Chondrocyte (in vitro differentiated cells): ENCODE results near the gene RAD51B. TPM values are rescaled to one million over a fixed set of nuclear protein-coding genes. Genes with fewer than 3 reads are reported as not detected.
A peak's percentile ranks its signal among the peaks of the same experiment; 100 is the strongest.

ENCODE experiments used
- DNase-seq: peaks from one replicate; pipeline ENCODE4 v3.0.0; 2021; ENCODE audit warnings: mixed read lengths, low spot score
- H3K27ac Mint-ChIP-seq: one replicate; pipeline ENCODE4 v1.8.0; 2021; ENCODE audit warnings: mild to moderate bottlenecking, moderate library complexity, mixed read lengths; ENCODE audit not compliant: unreplicated experiment
- H3K27me3 Mint-ChIP-seq: 2 replicates; pipeline ENCODE4 v1.8.0; 2021; ENCODE audit warnings: low read depth, mixed read lengths
- H3K36me3 Mint-ChIP-seq: 2 replicates; pipeline ENCODE4 v1.8.0; 2021; ENCODE audit warnings: low read depth, mixed read lengths
- H3K4me1 Mint-ChIP-seq: 2 replicates; pipeline ENCODE4 v1.8.0; 2021; ENCODE audit warnings: low read depth, mild to moderate bottlenecking, mixed read lengths
- H3K4me3 Mint-ChIP-seq: one replicate; pipeline ENCODE4 v1.8.0; 2021; ENCODE audit warnings: mild to moderate bottlenecking, moderate library complexity, mixed read lengths; ENCODE audit not compliant: unreplicated experiment
- H3K9me3 Mint-ChIP-seq: 2 replicates; pipeline ENCODE4 v1.8.0; 2021; ENCODE audit warnings: low read depth, mixed read lengths
- total RNA-seq: library from RNA; stranded (reverse); gene quantifications from 3 replicates; pipeline ENCODE4 v1.2.1, GENCODE V29; 2021
- TF ChIP-seq, protein P1 (sequence below): fragments of 200-600 bp; sonication (generic); IDR thresholded peaks from 2 replicates; pipeline ENCODE4 v1.5.0; 2021; ENCODE audit warnings: antibody characterized with exemption, mild to moderate bottlenecking, moderate library complexity

RAD51B gene
- total RNA-seq, 1 donor from 2014 or later, result 8.2 TPM

DNA sequence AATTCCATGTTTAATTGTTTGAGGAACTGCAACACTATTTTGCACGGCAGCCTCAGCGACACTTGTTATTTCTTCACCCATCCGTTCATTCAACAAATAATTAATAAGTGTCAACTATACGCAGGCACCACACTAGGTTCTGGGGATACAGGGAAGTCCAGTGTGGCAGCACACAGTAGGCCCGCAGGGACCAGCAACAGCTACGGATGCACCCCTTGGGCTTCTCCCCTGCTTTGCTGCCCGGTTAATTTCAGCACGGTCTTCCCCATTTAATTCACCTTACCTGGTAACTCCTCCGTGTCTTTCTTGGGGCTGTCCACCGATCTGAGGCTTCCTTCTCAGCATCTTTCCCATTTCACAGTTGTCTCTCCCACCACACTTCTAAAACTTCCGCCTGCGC lies 925.0 kb downstream of the RAD51B start:
- no peaks in the 10 kb centered on the region for H3K4me1 Mint-ChIP-seq
- H3K27ac Mint-ChIP-seq, result no peak overlapping the region
- H3K9me3 Mint-ChIP-seq, result peaks cover 4% of the 10 kb centered on the region
- TF ChIP-seq, protein P1, sequence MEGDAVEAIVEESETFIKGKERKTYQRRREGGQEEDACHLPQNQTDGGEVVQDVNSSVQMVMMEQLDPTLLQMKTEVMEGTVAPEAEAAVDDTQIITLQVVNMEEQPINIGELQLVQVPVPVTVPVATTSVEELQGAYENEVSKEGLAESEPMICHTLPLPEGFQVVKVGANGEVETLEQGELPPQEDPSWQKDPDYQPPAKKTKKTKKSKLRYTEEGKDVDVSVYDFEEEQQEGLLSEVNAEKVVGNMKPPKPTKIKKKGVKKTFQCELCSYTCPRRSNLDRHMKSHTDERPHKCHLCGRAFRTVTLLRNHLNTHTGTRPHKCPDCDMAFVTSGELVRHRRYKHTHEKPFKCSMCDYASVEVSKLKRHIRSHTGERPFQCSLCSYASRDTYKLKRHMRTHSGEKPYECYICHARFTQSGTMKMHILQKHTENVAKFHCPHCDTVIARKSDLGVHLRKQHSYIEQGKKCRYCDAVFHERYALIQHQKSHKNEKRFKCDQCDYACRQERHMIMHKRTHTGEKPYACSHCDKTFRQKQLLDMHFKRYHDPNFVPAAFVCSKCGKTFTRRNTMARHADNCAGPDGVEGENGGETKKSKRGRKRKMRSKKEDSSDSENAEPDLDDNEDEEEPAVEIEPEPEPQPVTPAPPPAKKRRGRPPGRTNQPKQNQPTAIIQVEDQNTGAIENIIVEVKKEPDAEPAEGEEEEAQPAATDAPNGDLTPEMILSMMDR, result no peak
- H3K36me3 Mint-ChIP-seq, result no peaks in the 10 kb centered on the region
- peaks cover 7% of the 10 kb centered on the region for H3K27me3 Mint-ChIP-seq
- no peak for DNase-seq
- no peak overlapping the region for H3K4me3 Mint-ChIP-seq

DNA sequence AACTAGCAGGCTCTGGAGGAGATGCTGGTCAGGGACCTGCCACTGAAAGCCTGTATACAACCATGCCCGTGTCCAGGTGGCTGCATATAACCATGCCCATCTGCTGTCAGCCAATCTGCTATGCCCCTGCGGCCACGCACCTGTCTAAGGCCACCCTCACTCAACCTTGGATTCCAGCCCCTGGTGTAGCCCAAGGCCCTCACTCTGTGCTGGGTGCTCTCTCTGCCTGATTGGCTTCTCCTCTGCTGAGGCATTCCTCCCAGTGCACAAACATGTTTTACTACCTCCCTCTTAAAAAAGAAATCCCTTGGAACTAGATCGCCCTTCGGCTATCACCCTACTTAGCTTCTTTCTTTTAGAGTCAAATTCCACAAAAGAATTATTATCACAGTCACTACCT lies 927.8 kb downstream of the RAD51B start:
- DNase-seq, result no peak
- Mint-ChIP-seq H3K27ac (no peak overlapping the region), H3K4me3 (no peak overlapping the region), H3K36me3 (no peaks in the 10 kb centered on the region), H3K27me3 (peaks cover 7% of the 10 kb centered on the region), H3K4me1 (peaks cover 2% of the 10 kb centered on the region), H3K9me3 (no peaks in the 10 kb centered on the region)
- TF ChIP-seq, protein P1, result no peak

DNA sequence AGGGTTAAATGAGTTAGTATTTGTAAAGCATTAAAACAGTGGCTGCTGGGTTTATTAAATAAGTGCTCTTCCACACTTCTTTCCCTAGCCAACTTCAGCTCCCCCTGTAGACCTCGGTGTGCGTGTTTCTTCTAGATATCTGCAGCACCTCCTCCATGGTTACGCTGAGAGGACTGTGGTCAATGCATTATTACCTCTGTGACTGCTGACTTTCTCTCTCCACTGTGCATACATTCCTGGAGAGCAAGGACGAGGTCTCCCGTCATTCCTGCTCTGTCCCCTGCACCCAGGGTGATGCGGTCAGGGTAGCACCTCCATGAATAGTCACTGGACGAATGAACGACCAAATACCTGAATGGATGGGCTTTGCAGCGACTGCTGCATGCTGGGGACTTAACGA lies 928.7 kb downstream of the RAD51B start:
- DNase-seq, result no peak

GRCh38 chr14:68748691-68749090 lies 929.1 kb downstream of the RAD51B start:
- H3K27ac Mint-ChIP-seq, result no peak overlapping the region
- H3K27me3 Mint-ChIP-seq, result peaks cover 7% of the 10 kb centered on the region
- no peaks in the 10 kb centered on the region for H3K9me3 Mint-ChIP-seq
- TF ChIP-seq, protein P1, result no peak
- H3K36me3 Mint-ChIP-seq, result no peaks in the 10 kb centered on the region
- H3K4me3 Mint-ChIP-seq, result no peak overlapping the region
- peaks cover 14% of the 10 kb centered on the region for H3K4me1 Mint-ChIP-seq
- DNase-seq, result no peak

More for the DNA sequence above, 928.7 kb downstream of the RAD51B start:
- H3K4me3 Mint-ChIP-seq, result no peak overlapping the region
- no peak overlapping the region for H3K27ac Mint-ChIP-seq
- no peaks in the 10 kb centered on the region for H3K36me3 Mint-ChIP-seq
- H3K4me1 Mint-ChIP-seq, result peaks cover 10% of the 10 kb centered on the region
- no peaks in the 10 kb centered on the region for H3K9me3 Mint-ChIP-seq
- TF ChIP-seq, protein P1, result no peak
- peaks cover 7% of the 10 kb centered on the region for H3K27me3 Mint-ChIP-seq

GRCh38 chr14:68749487-68750475 lies 930.2 kb downstream of the RAD51B start:
- H3K4me3 Mint-ChIP-seq, result no peak overlapping the region
- peaks cover 20% of the 10 kb centered on the region for H3K4me1 Mint-ChIP-seq
- no peaks in the 10 kb centered on the region for H3K36me3 Mint-ChIP-seq
- no peak for DNase-seq
- H3K27ac Mint-ChIP-seq, result peak overlapping the region; percentile 77
- TF ChIP-seq, protein P1, result no peak
- H3K9me3 Mint-ChIP-seq, result no peaks in the 10 kb centered on the region
- H3K27me3 Mint-ChIP-seq, result peaks cover 6% of the 10 kb centered on the region
